OCI-LY3 (cell line): ENCODE results near the gene SLC29A3.

Experiments
- H2AFZ ChIP-seq: fragments of 200-600, 300-600 bp; shearing (Covaris generic); 2 replicates; pipeline ENCODE4 v1.6.0; 2014; ENCODE audit warnings: antibody characterized with exemption, low read depth, low read length
- H3K27ac ChIP-seq: fragments of 200-600, 300-600 bp; sonication (generic); 2 replicates; pipeline ENCODE4 v1.5.1; 2014; ENCODE audit warnings: mild to moderate bottlenecking, low read length, moderate library complexity, mixed read lengths
- H3K27me3 ChIP-seq: fragments of 200-600, 300-600 bp; sonication (generic); 2 replicates; pipeline ENCODE4 v1.6.1; 2014; ENCODE audit warnings: low read depth, low read length, mixed read lengths
- H3K36me3 ChIP-seq: fragments of 200-600, 300-600 bp; sonication (generic); replicated peaks from 2 replicates; pipeline ENCODE3; 2014; ENCODE audit warnings: low read depth, low read length, mixed read lengths
- H3K4me1 ChIP-seq: fragments of 300-600, 200-600 bp; sonication (generic); 2 replicates; pipeline ENCODE4 v1.6.1; 2014; ENCODE audit warnings: low read length, mixed read lengths
- H3K4me2 ChIP-seq: fragments of 200-600, 300-600 bp; sonication (generic); 2 replicates; pipeline ENCODE4 v1.6.1; 2014; ENCODE audit warnings: low read length, mixed read lengths
- H3K4me3 ChIP-seq: fragments of 300-600, 200-600 bp; sonication (generic); 2 replicates; pipeline ENCODE4 v1.5.1; 2014; ENCODE audit warnings: antibody characterized with exemption, mild to moderate bottlenecking, low read length, moderate library complexity
- H3K79me2 ChIP-seq: fragments of 300-600, 200-600 bp; shearing (Covaris generic); 2 replicates; pipeline ENCODE4 v1.6.1; 2014; ENCODE audit warnings: mild to moderate bottlenecking, low read length, mixed read lengths
- H3K9ac ChIP-seq: fragments of 300-600, 200-600 bp; shearing (Covaris generic); 2 replicates; pipeline ENCODE4 v1.6.0; 2014; ENCODE audit warnings: mild to moderate bottlenecking, low read length, moderate library complexity
- H3K9me3 ChIP-seq: fragments of 200-600, 300-600 bp; shearing (Covaris generic); 2 replicates; pipeline ENCODE4 v1.6.1; 2014; ENCODE audit warnings: low read length, mixed read lengths; ENCODE audit not compliant: insufficient read depth
- H4K20me1 ChIP-seq: fragments of 200-600, 300-600 bp; sonication (generic); 2 replicates; pipeline ENCODE4 v1.6.1; 2016; ENCODE audit warnings: low read length, mixed read lengths; ENCODE audit not compliant: insufficient read depth
- CTCF ChIP-seq: fragments of 200-600, 300-600 bp; sonication (generic); IDR thresholded peaks from 2 replicates; pipeline ENCODE4 v1.5.1; 2014; ENCODE audit warnings: antibody characterized with exemption, low read length, low read depth
- EZH2phosphoT487 ChIP-seq: fragments of 200-600 bp; shearing (Covaris generic); IDR thresholded peaks from 2 replicates; pipeline ENCODE4 v1.6.1; 2018; ENCODE audit warnings: antibody characterized with exemption, mixed run types, low read depth

The SLC29A3 gene

GRCh38 chr10:71388583-71389310 is 69.7 kb downstream of the SLC29A3 start:
- TF ChIP-seq CTCF: no peak
- no peak for TF ChIP-seq EZH2phosphoT487
- Histone ChIP-seq H3K79me2 (no peaks in the 10 kb centered on the region), H2AFZ (no peak overlapping the region), H3K36me3 (no peaks in the 10 kb centered on the region), H3K9me3 (no peaks in the 10 kb centered on the region), H3K27me3 (peaks cover 19% of the 10 kb centered on the region; the same call in 1 of the 2 replicates), H3K9ac (no peak overlapping the region), H3K4me1 (peaks cover 9% of the 10 kb centered on the region), H3K4me2 (no peak overlapping the region), H4K20me1 (no peaks in the 10 kb centered on the region), H3K4me3 (no peak overlapping the region), H3K27ac (no peak overlapping the region)

GRCh38 chr10:71389768-71390460 is 70.9 kb downstream of the SLC29A3 start:
- H3K27me3 ChIP-seq: peaks cover 19% of the 10 kb centered on the region; the same call in 1 of the 2 replicates
- no peak overlapping the region for H3K4me2 ChIP-seq
- no peak overlapping the region for H2AFZ ChIP-seq
- no peaks in the 10 kb centered on the region for H3K36me3 ChIP-seq
- no peaks in the 10 kb centered on the region for H3K9me3 ChIP-seq
- no peaks in the 10 kb centered on the region for H4K20me1 ChIP-seq
- H3K27ac ChIP-seq: no peak overlapping the region
- no peaks in the 10 kb centered on the region for H3K79me2 ChIP-seq
- TF ChIP-seq CTCF (no peak), EZH2phosphoT487 (no peak)
- H3K4me1 ChIP-seq: no peaks in the 10 kb centered on the region
- H3K9ac ChIP-seq: no peak overlapping the region
- H3K4me3 ChIP-seq: no peak overlapping the region

GRCh38 chr10:71390461-71390835 is 71.4 kb downstream of the SLC29A3 start:
- H3K9ac ChIP-seq: no peak overlapping the region
- H3K4me3 ChIP-seq: no peak overlapping the region
- H3K27me3 ChIP-seq: peaks cover 19% of the 10 kb centered on the region; the same call in 1 of the 2 replicates
- H3K27ac ChIP-seq: no peak overlapping the region
- no peaks in the 10 kb centered on the region for H3K79me2 ChIP-seq
- H3K4me1 ChIP-seq: no peaks in the 10 kb centered on the region
- no peaks in the 10 kb centered on the region for H4K20me1 ChIP-seq
- no peak for TF ChIP-seq EZH2phosphoT487
- no peak for TF ChIP-seq CTCF
- no peak overlapping the region for H2AFZ ChIP-seq
- H3K4me2 ChIP-seq: no peak overlapping the region
- H3K36me3 ChIP-seq: no peaks in the 10 kb centered on the region
- no peaks in the 10 kb centered on the region for H3K9me3 ChIP-seq

- H3K4me1 ChIP-seq: no peaks in the 10 kb centered on the region
- no peak overlapping the region for H3K4me2 ChIP-seq
- H3K36me3 ChIP-seq: no peaks in the 10 kb centered on the region
- TF ChIP-seq CTCF (no peak), EZH2phosphoT487 (no peak)
- H4K20me1 ChIP-seq: no peaks in the 10 kb centered on the region
- H3K4me3 ChIP-seq: no peak overlapping the region
- H3K27me3 ChIP-seq: peaks cover 19% of the 10 kb centered on the region; the same call in 1 of the 2 replicates
- no peaks in the 10 kb centered on the region for H3K9me3 ChIP-seq
- no peak overlapping the region for H3K9ac ChIP-seq
- H2AFZ ChIP-seq: no peak overlapping the region
- no peaks in the 10 kb centered on the region for H3K79me2 ChIP-seq
- no peak overlapping the region for H3K27ac ChIP-seq
These were observed 72.0 kb downstream of the SLC29A3 start for GRCh38 chr10:71390921-71391690.
